OCI-LY1 (cell line): ENCODE data around the gene FMNL1.
"Not testable (repeated sequence)": the region's sequence is repeated elsewhere in the genome, so short reads cannot be mapped to it uniquely, and the experiment has no call there.

ENCODE experiments used
- EZH2 ChIP-seq: fragments of 200-600 bp; sonication (generic), shearing (Covaris generic); IDR thresholded peaks from 2 replicates; pipeline ENCODE4 v1.8.0; 2017; ENCODE audit warnings: borderline replicate concordance, mixed run types, mild to moderate bottlenecking, antibody characterized with exemption, low read length, moderate library complexity, mixed read lengths
- TF ChIP-seq, protein P1 (sequence below): fragments of 200-600 bp; sonication (generic), shearing (Covaris generic); IDR thresholded peaks from 2 replicates; pipeline ENCODE4 v1.5.1; 2017; ENCODE audit warnings: mild to moderate bottlenecking, antibody characterized with exemption, low read length, moderate library complexity, mixed read lengths

DNA sequence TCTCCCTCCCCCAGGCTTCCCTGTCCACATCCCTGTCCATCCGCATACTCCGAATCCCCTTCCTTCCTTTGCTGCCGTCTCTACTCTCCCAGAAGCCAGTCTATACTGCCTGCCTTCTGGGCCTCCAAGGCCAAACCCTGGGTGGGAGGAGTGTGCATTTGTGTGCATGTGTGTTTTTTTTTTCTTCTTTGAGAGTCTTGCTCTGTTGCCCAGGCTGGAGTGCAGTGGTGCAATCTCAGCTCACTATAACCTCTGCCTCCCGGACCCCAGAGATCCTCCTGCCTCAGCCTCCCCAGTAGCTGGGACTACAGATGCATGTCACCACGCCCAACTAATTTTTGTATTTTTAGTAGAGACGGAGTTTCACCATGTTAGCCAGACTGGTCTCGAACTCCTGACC is 31.6 kb downstream of the FMNL1 start:
- TF ChIP-seq, protein P1, sequence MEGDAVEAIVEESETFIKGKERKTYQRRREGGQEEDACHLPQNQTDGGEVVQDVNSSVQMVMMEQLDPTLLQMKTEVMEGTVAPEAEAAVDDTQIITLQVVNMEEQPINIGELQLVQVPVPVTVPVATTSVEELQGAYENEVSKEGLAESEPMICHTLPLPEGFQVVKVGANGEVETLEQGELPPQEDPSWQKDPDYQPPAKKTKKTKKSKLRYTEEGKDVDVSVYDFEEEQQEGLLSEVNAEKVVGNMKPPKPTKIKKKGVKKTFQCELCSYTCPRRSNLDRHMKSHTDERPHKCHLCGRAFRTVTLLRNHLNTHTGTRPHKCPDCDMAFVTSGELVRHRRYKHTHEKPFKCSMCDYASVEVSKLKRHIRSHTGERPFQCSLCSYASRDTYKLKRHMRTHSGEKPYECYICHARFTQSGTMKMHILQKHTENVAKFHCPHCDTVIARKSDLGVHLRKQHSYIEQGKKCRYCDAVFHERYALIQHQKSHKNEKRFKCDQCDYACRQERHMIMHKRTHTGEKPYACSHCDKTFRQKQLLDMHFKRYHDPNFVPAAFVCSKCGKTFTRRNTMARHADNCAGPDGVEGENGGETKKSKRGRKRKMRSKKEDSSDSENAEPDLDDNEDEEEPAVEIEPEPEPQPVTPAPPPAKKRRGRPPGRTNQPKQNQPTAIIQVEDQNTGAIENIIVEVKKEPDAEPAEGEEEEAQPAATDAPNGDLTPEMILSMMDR: not testable (repeated sequence)
- not testable (repeated sequence) for TF ChIP-seq EZH2
